22Rv1 (cell line): ENCODE results near the gene LNPK.
"Not testable (repeated sequence)": the region's sequence is repeated elsewhere in the genome, so short reads cannot be mapped to it uniquely, and the experiment has no call there.

Experiments used
- H3K27ac ChIP-seq: fragments of 450-650 bp; 2 replicates; pipeline ENCODE4 v1.5.1; 2017
- CTCF ChIP-seq: fragments of 450-650 bp; IDR thresholded peaks from 2 replicates; pipeline ENCODE4 v1.5.1; 2017; ENCODE audit warnings: mild to moderate bottlenecking
- ZFX ChIP-seq: fragments of 450-650 bp; IDR thresholded peaks from 2 replicates; pipeline ENCODE4 v1.6.1; 2017; ENCODE audit warnings: antibody characterized with exemption, borderline replicate concordance

Gene LNPK

DNA sequence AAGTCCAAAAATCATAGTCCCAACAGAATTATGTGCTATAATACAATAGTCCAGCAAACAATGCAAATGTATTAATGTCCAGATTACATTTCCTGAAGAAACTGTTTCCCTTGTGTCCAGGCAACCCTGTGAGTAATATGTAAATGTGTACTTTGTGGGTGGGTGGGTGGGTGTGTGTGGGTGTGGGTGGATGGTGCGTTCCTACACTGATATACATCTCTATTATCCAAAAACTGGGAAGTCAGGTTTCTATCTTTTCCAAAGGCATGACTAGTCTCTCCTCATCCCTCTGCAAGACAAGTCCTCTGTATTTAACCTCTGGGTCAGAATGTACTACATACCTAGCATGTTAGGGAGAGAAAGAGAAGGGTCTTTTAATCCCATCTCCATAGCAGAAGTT lies 71.6 kb downstream of the LNPK start:
- peak overlapping the region; percentile 78 for H3K27ac ChIP-seq

DNA sequence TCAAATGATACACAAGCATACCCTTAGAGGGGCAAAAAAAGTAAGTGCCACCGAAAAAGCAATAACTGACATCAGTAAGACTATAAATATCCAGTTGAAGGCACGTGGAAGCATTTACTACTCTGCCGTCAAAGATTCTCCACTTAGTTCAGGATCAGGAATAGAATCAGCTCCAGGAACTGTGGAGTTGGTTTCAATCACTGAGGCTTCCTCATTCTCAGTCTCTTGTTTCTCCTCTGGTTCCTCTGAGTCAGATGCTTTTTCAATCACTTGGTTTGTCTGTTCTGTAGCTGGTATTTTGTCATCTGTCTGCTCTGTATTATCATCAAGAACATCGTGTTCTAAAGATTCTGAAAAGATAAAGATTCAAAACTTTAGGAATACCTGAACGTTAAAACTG lies 72.2 kb downstream of the LNPK start:
- peak overlapping the region; percentile 78 for H3K27ac ChIP-seq
- no peak for TF ChIP-seq CTCF
- TF ChIP-seq ZFX, result no peak

More for the DNA sequence above, 71.6 kb downstream of the LNPK start:
- TF ChIP-seq ZFX (no peak), CTCF (no peak)

- H3K27ac ChIP-seq, result no peak overlapping the region
- TF ChIP-seq CTCF (no peak), ZFX (no peak)
Measured at GRCh38 chr2:175926272-175926671, 75.8 kb downstream of the LNPK start.

GRCh38 chr2:175922160-175922559 lies 79.9 kb downstream of the LNPK start:
- H3K27ac ChIP-seq, result no peak overlapping the region
- TF ChIP-seq ZFX (no peak), CTCF (no peak)

DNA sequence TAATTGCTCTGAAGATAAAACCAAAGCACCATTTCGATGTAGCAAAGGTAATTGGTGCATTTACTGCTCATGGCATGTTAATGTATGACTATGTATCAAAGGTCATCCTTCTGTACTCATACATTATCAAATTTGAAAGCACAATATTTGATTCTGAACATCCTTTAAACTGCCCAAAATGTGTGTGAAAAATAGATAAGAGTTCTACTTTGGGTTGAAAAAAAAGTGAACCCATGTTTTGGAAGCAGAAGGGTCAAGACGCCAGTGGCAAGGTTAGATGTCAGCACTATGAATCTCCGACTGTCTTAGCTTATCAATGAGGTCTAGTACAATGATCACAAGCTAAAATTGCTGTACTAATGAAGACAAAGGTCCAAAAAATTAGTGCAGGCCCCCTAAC lies 83.1 kb downstream of the LNPK start:
- no peak overlapping the region for H3K27ac ChIP-seq
- TF ChIP-seq ZFX (no peak), CTCF (no peak)

DNA sequence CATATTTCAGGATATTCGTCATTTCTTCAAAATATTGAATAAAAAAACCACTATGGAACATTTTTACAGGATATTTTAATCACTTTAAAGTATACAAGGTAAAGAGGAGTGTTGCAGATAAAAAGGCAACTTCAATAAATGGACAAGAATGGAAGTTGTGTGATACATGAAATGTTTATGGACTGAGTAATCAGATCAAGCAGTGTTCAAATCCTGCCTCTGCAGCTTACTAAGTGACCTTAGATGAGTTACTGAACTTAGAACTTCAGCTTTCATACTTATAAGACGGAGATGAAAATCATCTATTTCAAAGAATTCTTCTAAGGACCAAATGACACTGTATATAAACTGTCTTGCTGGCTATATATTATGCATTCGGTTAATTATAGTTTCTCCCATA lies 87.2 kb downstream of the LNPK start:
- TF ChIP-seq CTCF, result no peak
- no peak for TF ChIP-seq ZFX
- no peak overlapping the region for H3K27ac ChIP-seq

DNA sequence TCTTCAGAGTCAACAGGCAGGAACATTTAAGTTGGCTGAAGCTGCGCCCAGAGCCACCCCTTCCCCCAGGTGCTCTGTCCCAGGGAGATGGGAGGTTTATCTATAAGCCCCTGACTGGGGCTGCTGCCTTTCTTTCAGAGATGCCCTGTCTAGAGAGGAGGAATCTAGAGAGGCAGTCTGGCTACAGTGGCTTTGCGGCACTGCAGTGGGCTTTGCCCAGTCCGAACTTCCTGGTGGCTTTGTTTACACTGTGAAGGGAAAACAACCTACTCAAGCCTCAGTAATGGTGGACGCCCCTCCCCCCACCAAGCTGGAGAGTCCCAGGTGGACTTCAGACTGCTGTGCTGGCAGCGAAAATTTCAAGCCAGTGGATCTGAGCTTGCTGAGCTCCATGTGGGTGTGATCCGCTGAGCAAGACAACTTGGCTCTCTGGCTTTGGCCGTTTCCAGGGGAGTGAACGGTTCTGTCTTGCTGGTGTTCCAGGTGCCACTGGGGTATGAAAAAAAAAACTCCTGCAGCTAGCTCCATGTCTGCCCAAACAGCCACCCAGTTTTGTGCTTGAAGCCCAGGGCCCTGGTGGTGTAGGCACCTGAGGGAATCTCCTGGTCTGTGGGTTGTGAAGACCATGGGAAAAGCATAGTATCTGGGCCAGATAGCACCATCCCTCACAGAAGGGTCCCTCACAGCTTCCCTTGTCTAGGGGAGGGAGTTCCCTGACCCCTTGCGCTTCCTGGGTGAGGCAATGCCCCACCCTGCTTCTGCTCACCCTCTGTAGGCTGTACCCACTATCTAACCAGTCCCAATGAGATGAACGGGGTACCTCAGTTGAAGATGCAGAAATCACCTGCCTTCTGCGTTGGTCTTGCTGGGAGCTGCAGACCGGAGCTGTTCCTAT lies 88.0 kb downstream of the LNPK start:
- H3K27ac ChIP-seq, result not testable (repeated sequence)

- H3K27ac ChIP-seq, result not testable (repeated sequence)
Measured at GRCh38 chr2:175913267-175913666, 88.8 kb downstream of the LNPK start.
